ENCODE data around the gene KCNIP2.

The KCNIP2 gene

GRCh38 chr10:101851411-101852116 lies 8.0 kb upstream of the KCNIP2 start:
- no peak for DNase-seq

GRCh38 chr10:101850749-101851148 lies 7.1 kb upstream of the KCNIP2 start:
- DNase-seq, result no peak

- no peak for DNase-seq
These were observed 5.3 kb upstream of the KCNIP2 start for GRCh38 chr10:101848894-101849351.

DNA sequence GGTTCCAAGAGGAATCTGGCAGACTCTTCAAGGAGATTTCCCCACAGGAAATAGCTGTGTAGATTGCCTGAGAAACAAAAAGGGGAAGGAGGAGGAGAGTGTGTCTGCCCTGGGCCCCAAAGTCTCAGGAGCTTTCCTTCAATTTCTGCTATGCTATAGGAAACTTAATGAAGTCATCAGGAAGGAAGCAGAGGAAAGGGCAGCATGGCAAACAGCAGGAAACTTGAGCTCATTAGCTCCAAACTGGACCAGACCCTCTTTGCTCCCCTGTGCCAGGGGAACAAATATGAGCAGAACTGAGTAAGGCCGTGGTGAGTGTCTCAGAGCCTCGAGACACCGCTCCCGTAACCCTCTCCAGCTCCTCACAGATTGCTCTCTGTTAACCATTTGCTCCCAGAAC lies 4.8 kb upstream of the KCNIP2 start:
- no peak for DNase-seq

GRCh38 chr10:101845893-101846292 lies 2.3 kb upstream of the KCNIP2 start:
- no peak for DNase-seq

GRCh38 chr10:101841826-101842225 lies 1.8 kb downstream of the KCNIP2 start:
- no peak for DNase-seq

DNA sequence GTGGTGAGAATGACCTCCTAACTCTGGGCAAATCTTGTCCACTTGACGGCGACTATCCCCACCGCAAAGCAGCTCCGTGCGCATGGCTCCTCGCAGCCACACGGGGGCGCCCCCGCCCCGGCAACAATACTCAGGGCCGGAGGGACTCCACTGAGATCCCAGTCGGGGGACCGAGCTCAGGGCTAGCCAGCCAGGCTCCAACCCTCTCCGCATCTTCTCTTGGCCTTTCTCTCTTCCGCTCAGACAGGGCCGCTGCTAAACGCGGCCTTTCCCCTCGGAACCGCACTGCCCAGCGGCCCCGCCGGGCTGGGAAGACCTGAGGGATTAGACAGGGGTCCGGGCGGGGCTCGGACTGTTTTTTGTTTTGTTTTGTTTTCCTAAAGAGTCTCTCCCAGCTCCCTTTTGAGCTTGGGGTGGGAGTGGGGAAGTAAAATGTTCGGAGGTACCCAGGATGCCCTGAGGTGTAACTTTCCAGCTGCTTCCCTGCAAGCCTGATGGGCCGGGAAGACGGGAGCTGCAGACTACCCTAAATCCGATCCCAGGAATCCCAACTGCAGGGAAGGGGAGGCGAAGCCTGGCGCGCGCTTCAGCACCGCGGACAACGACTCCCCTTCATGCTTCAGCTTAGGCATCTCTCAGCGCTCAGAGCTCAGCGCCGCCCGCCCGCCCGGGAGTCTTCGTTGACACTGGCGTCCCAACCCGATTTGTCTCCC lies 2.7 kb downstream of the KCNIP2 start:
- peak; percentile 76 for DNase-seq

- no peak for DNase-seq
These were observed 3.4 kb downstream of the KCNIP2 start for GRCh38 chr10:101840102-101840684.

DNA sequence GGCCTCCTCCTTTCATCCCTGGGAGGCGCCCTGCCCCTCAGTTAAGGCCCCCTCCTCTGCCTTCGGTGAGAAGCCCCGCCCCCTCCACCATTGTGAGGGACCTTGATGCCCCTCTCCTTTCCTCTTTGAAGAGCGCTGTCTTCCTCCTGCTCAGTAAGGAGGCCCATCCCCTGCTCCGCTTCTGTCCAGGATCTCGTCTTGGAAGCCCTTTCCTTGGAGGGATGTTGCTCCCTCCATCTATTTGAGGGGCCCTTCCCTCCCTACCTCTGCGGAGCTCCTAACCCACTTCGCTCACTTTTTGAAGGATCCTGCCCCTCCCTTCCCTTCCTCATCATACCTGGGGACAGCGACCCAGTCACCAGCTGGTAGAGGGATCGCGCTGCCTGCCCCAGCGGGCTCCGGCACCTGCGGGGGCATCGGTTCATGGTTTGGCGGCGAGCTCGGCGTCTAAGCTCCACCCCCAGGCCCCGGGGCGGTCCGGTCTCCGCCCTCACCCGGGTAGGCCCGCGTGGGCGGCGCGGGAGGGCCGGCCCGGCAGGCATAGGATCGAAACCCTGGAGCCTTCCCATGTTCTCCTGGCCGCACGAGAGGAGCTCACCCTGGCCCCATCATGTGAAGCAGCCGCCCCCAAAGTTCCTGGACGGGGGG lies 4.1 kb downstream of the KCNIP2 start:
- DNase-seq, result no peak

- DNase-seq, result no peak
These were observed 4.6 kb downstream of the KCNIP2 start for GRCh38 chr10:101839002-101839401.

DNA sequence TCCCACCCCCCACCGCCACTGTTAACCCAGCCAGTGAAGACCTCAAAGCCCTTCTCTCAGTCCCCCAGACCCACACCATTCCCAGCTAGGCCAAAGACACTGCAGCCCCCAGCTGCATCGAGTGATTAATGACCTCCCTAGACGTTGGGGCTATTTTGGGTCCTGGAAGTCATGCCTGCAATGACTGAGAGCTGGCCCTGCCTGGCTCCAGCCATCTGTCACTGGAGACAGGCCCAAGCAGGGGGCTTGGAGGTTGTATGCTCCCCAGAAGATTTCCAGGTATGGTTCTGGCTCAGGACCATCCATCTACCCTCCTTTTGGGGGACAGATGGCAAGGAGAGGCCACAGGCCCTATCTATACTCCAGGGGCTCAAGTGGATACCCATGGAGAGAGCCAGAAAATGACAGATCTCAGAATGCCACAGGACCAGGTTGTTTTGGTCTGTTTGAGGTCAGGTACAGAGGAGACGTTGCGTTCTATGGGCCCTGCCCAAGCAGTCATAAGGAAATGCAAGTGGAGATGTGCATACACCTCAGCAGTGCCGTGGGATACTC lies 5.1 kb downstream of the KCNIP2 start:
- DNase-seq, result no peak

- no peak for DNase-seq
These were observed 5.9 kb downstream of the KCNIP2 start for GRCh38 chr10:101837748-101838147.

- no peak for DNase-seq
These were observed 8.2 kb downstream of the KCNIP2 start for GRCh38 chr10:101835362-101835761.

- DNase-seq, result no peak
These were observed 9.3 kb downstream of the KCNIP2 start for GRCh38 chr10:101834341-101834740.

- DNase-seq, result no peak
These were observed 10.1 kb downstream of the KCNIP2 start for GRCh38 chr10:101833466-101833865.

DNA sequence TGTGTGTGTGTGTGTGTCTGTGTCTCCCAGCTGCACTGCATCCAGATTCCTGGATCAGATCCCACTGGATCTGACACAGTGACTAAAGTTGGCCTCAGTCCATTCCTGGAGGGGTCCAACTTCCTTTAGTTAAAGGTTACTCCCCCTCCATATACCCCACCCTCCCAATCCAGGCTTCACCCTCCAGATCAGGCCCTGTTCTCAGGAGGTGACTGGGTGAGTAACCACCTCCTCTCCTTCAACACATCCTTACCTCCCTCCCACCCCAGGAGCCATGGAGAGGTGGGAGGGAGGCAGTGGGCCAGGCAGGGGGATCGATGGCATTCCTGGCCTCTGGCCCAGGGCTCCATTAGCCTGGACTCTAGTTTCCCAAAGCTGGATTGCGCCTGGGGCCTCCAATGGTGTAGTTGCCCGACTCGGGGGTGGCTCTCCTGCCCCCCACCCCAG lies 11.3 kb downstream of the KCNIP2 start:
- no peak for DNase-seq

DNA sequence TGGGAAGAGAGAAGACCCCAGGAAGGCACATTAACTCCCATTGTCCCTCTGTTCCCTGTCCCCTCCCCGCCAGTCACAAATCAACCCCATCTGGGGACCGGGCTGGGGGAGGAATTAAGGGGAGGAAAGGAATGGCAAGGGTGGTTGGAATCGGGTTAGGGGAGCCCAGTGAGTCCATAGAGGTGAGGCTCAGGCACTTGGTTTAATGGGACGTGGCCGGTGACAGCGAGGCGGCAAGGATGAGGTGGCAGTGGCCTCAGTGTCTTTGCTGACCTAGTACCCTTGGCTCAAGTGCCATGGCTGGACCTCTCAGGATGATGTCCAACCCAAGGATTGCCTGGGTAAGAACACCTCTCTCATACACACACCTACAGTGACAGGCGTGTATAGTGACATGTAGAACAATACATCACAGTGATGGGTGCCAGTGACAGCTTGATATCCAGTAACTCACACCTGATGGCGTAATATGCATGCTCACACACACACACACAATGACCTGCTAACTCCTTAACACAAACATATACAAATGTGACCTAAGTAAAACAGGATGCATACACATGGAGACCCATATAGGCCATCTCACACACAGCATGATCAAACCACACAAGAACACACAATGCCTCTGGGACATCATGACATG lies 12.3 kb downstream of the KCNIP2 start:
- DNase-seq, result no peak

GRCh38 chr10:101830322-101831168 lies 13.1 kb downstream of the KCNIP2 start:
- DNase-seq, result peak; percentile 93

GRCh38 chr10:101829561-101830315 lies 13.9 kb downstream of the KCNIP2 start:
- peak; percentile 36 for DNase-seq

- DNase-seq, result no peak
These were observed 14.6 kb downstream of the KCNIP2 start for GRCh38 chr10:101828766-101829551.
